Duodenal mucosa (tissue), 2 donors: ENCODE measurements around the gene PFDN6.
"Not testable (repeated sequence)": the region's sequence is repeated elsewhere in the genome, so short reads cannot be mapped to it uniquely, and the experiment has no call there.

Experiments used
- H3K27ac ChIP-seq: one replicate; pipeline ENCODE4 v1.7.0; 2013; ENCODE audit warnings: low read depth, low read length
- H3K27me3 ChIP-seq, 2 donors: one replicate each; pipeline ENCODE4 v1.7.0; 2013; ENCODE audit warnings: low read length in 2 of 2, control low read depth in 1 of 2; ENCODE audit not compliant: insufficient read depth in 2 of 2, control insufficient read depth in 1 of 2
- H3K36me3 ChIP-seq, 2 donors: one replicate each; pipeline ENCODE4 v1.7.0; 2013; ENCODE audit warnings: low read length in 2 of 2, control low read depth in 1 of 2; ENCODE audit not compliant: insufficient read depth in 2 of 2, control insufficient read depth in 1 of 2
- H3K4me1 ChIP-seq, 2 donors: one replicate each; pipeline ENCODE4 v1.7.0; 2013; ENCODE audit warnings: low read length in 2 of 2, control low read depth in 1 of 2; ENCODE audit not compliant: insufficient read depth in 2 of 2, control insufficient read depth in 1 of 2
- H3K4me3 ChIP-seq, 2 donors: one replicate each; pipeline ENCODE4 v1.7.0; 2013; ENCODE audit warnings: low read length in 2 of 2, low read depth in 1 of 2
- H3K9ac ChIP-seq, 2 donors: one replicate each; pipeline ENCODE4 v1.7.0; 2013; ENCODE audit warnings: low read length in 2 of 2, low read depth in 1 of 2
- H3K9me3 ChIP-seq, 2 donors: one replicate each; pipeline ENCODE4 v1.7.0; 2013; ENCODE audit warnings: low read length in 2 of 2, control low read depth in 1 of 2; ENCODE audit not compliant: control insufficient read depth in 1 of 2

Gene PFDN6

GRCh38 chr6:33251395-33252012, 37.9 kb upstream of the PFDN6 start:
- Histone ChIP-seq H3K4me1 (peaks cover 25 to 26% of the 10 kb centered on the region in 2 donors), H3K9me3 (peaks cover 0 to 3% of the 10 kb centered on the region in 2 donors), H3K4me3 (no peak overlapping the region), H3K36me3 (peaks cover 0 to 11% of the 10 kb centered on the region in 2 donors), H3K27ac (no peak overlapping the region), H3K27me3 (peaks cover 0 to 4% of the 10 kb centered on the region in 2 donors), H3K9ac (no peak overlapping the region)

GRCh38 chr6:33252759-33253158, 36.6 kb upstream of the PFDN6 start:
- Histone ChIP-seq H3K4me3 (no peak overlapping the region), H3K9me3 (peaks cover 0 to 3% of the 10 kb centered on the region in 2 donors), H3K9ac (no peak overlapping the region), H3K4me1 (peaks cover 25 to 26% of the 10 kb centered on the region in 2 donors), H3K27ac (no peak overlapping the region), H3K27me3 (no peaks in the 10 kb centered on the region), H3K36me3 (peaks cover 0 to 14% of the 10 kb centered on the region in 2 donors)

GRCh38 chr6:33254591-33254990, 34.8 kb upstream of the PFDN6 start:
- H3K9ac ChIP-seq = no peak overlapping the region
- peaks cover 0 to under 1% of the 10 kb centered on the region in 2 donors for H3K9me3 ChIP-seq
- H3K36me3 ChIP-seq = peaks cover under 1 to 25% of the 10 kb centered on the region in 2 donors
- H3K27ac ChIP-seq = no peak overlapping the region
- peaks cover 12 to 13% of the 10 kb centered on the region in 2 donors for H3K4me1 ChIP-seq
- H3K27me3 ChIP-seq = no peaks in the 10 kb centered on the region
- no peak overlapping the region for H3K4me3 ChIP-seq

- H3K4me3 ChIP-seq = no peak overlapping the region
- H3K4me1 ChIP-seq = no peaks in the 10 kb centered on the region
- peaks cover 4 to 41% of the 10 kb centered on the region in 2 donors for H3K36me3 ChIP-seq
- no peaks in the 10 kb centered on the region for H3K9me3 ChIP-seq
- H3K27me3 ChIP-seq = no peaks in the 10 kb centered on the region
- H3K27ac ChIP-seq = no peak overlapping the region
- no peak overlapping the region for H3K9ac ChIP-seq
These were observed 30.4 kb upstream of the PFDN6 start for GRCh38 chr6:33259032-33259431.

GRCh38 chr6:33262490-33262889, 26.9 kb upstream of the PFDN6 start:
- not testable (repeated sequence) for H3K4me1 ChIP-seq, H3K9me3 ChIP-seq, H3K27ac ChIP-seq, H3K27me3 ChIP-seq, H3K9ac ChIP-seq, H3K4me3 ChIP-seq
- peaks cover 18 to 71% of the 10 kb centered on the region in 2 donors for H3K36me3 ChIP-seq

- no peak overlapping the region for H3K9ac ChIP-seq
- no peak overlapping the region for H3K4me3 ChIP-seq
- no peak overlapping the region for H3K27ac ChIP-seq
- H3K36me3 ChIP-seq = peaks cover 33 to 77% of the 10 kb centered on the region in 2 donors
- no peaks in the 10 kb centered on the region for H3K27me3 ChIP-seq
- no peaks in the 10 kb centered on the region for H3K4me1 ChIP-seq
- H3K9me3 ChIP-seq = no peaks in the 10 kb centered on the region
These were observed 25.4 kb upstream of the PFDN6 start for GRCh38 chr6:33264015-33264414.

GRCh38 chr6:33271117-33271467, 18.3 kb upstream of the PFDN6 start:
- peaks cover 46 to 59% of the 10 kb centered on the region in 2 donors for H3K36me3 ChIP-seq
- peaks cover 34 to 42% of the 10 kb centered on the region in 2 donors for H3K4me1 ChIP-seq
- peak overlapping the region; percentile 92 for H3K27ac ChIP-seq
- H3K27me3 ChIP-seq = no peaks in the 10 kb centered on the region
- H3K9me3 ChIP-seq = no peaks in the 10 kb centered on the region
- H3K4me3 ChIP-seq = peak overlapping the region; percentile 81 to 98
- peak overlapping the region; percentile 78 to 98 for H3K9ac ChIP-seq

- H3K4me3 ChIP-seq = peak within 1 kb of the TSS; percentile 81 to 98
- peaks cover 40 to 48% of the 10 kb centered on the region in 2 donors for H3K4me1 ChIP-seq
- H3K27me3 ChIP-seq = no peaks in the 10 kb centered on the region
- H3K36me3 ChIP-seq = peaks cover 51 to 58% of the 10 kb centered on the region in 2 donors
- peak within 1 kb of the TSS; percentile 92 for H3K27ac ChIP-seq
- no peaks in the 10 kb centered on the region for H3K9me3 ChIP-seq
- H3K9ac ChIP-seq = peak within 1 kb of the TSS; percentile 78 to 98
These were observed 17.7 kb upstream of the PFDN6 start, which contains the start of the genes RPS18 and VPS52 for GRCh38 chr6:33271468-33272274. Gene RPS18 (plus strand): TSS chr6:33272075. CDS start chr6:33272120, 45 bp downstream. Gene VPS52 (minus strand): TSS chr6:33271876. CDS start chr6:33271675, 201 bp downstream.

GRCh38 chr6:33272275-33273128, 16.9 kb upstream of the PFDN6 start:
- peaks cover 43 to 50% of the 10 kb centered on the region in 2 donors for H3K36me3 ChIP-seq
- H3K9me3 ChIP-seq = no peaks in the 10 kb centered on the region
- H3K4me3 ChIP-seq = peak overlapping the region; percentile 81 to 98
- peak overlapping the region; percentile 78 to 98 for H3K9ac ChIP-seq
- H3K4me1 ChIP-seq = peaks cover 41 to 52% of the 10 kb centered on the region in 2 donors
- peak overlapping the region; percentile 74 for H3K27ac ChIP-seq
- H3K27me3 ChIP-seq = no peaks in the 10 kb centered on the region
